H1 (cell line): ENCODE data around the gene TLE2. TPM values are rescaled to one million over a fixed set of nuclear protein-coding genes. Genes with fewer than 3 reads are reported as not detected.
A peak's percentile ranks its signal among the peaks of the same experiment; 100 is the strongest.

Experiments
- CTCF ChIA-PET: fragments of 300-600 bp; sonication (Branson Sonifier 250); formaldehyde crosslinking; loops from one replicate; lab custom pipeline; 2021; ENCODE audit not compliant: partially characterized antibody; lab: Charles Lee
- POLR2A ChIA-PET: fragments of 300-600 bp; sonication (Branson Sonifier 250); formaldehyde crosslinking; loops from one replicate; lab custom pipeline; 2021; ENCODE audit warnings: inconsistent platforms; ENCODE audit not compliant: partially characterized antibody; lab: Charles Lee
- DNase-seq, 2 experiments: peaks; one replicate each; pipeline versions ENCODE4 v3.0.0 to v3.0.0-alpha.2; 2010 to 2022; ENCODE audit warnings: low spot score in 2 of 2, low read depth in 1 of 2, mixed read lengths in 1 of 2
- FAIRE-seq: peaks from 2 replicates; lab custom pipeline; 2011; peaks lifted over from hg19 to GRCh38; lab: Jason Lieb, UNC
- H2AFZ ChIP-seq: 2 replicates; pipeline ENCODE4 v1.8.1; 2012; ENCODE audit warnings: low read length, inconsistent platforms
- H2AK5ac ChIP-seq: 2 replicates; pipeline ENCODE4 v1.6.1; 2013; ENCODE audit warnings: low read depth, low read length
- H2BK120ac ChIP-seq: replicated peaks from 2 replicates; pipeline ENCODE3; 2013; ENCODE audit warnings: low read depth, low read length, inconsistent platforms
- H2BK12ac ChIP-seq: 2 replicates; pipeline ENCODE4 v1.6.1; 2013; ENCODE audit warnings: low read depth, low read length
- H2BK15ac ChIP-seq: 2 replicates; pipeline ENCODE4 v1.6.1; 2013; ENCODE audit warnings: low read length
- H2BK20ac ChIP-seq: 2 replicates; pipeline ENCODE4 v1.6.1; 2013; ENCODE audit warnings: low read length
- H2BK5ac ChIP-seq: 2 replicates; pipeline ENCODE4 v1.6.1; 2013; ENCODE audit warnings: low read depth, low read length
- H3K14ac ChIP-seq: 2 replicates; pipeline ENCODE4 v1.6.1; 2013; ENCODE audit warnings: inconsistent platforms; ENCODE audit not compliant: insufficient read length
- H3K18ac ChIP-seq: 2 replicates; pipeline ENCODE4 v1.6.1; 2013; ENCODE audit warnings: low read length; ENCODE audit errors: extremely low read depth
- H3K23ac ChIP-seq: 2 replicates; pipeline ENCODE4 v1.6.1; 2013; ENCODE audit warnings: inconsistent platforms; ENCODE audit not compliant: insufficient read length
- H3K23me2 ChIP-seq: 2 replicates; pipeline ENCODE4 v1.6.1; 2013; ENCODE audit warnings: low read depth, low read length
- H3K27ac ChIP-seq: 2 replicates; pipeline ENCODE4 v1.6.1; 2011; ENCODE audit warnings: low read depth, low read length, inconsistent platforms
- H3K27me3 ChIP-seq, 4 experiments: replicated peaks in 1 of 4; 1 replicate in 1 of 4; 2 replicates in 3 of 4; pipeline versions ENCODE4 v1.6.1 to v1.8.1; 2011 to 2013; ENCODE audit warnings: low read length in 3 of 4, mild to moderate bottlenecking in 3 of 4, inconsistent platforms in 2 of 4, mixed read lengths in 2 of 4, moderate library complexity in 1 of 4; ENCODE audit not compliant: control insufficient read depth in 3 of 4, insufficient read depth in 3 of 4; ENCODE audit errors: extremely low read depth in 1 of 4
- H3K36me3 ChIP-seq, 4 experiments: 2 replicates each; pipeline versions ENCODE4 v1.6.1 to v1.8.1; 2011 to 2013; ENCODE audit warnings: mild to moderate bottlenecking in 4 of 4, low read length in 3 of 4, moderate library complexity in 2 of 4, control low read depth in 1 of 4, inconsistent platforms in 1 of 4; ENCODE audit not compliant: insufficient read depth in 4 of 4, control insufficient read depth in 2 of 4
- H3K4ac ChIP-seq: replicated peaks from 2 replicates; pipeline ENCODE3; 2013; ENCODE audit warnings: low read length, low read depth, mixed read lengths, inconsistent platforms; ENCODE audit not compliant: insufficient read length
- H3K4me1 ChIP-seq, 4 experiments: replicated peaks in 1 of 4; 1 replicate in 1 of 4; 2 replicates in 3 of 4; pipeline versions ENCODE4 v1.6.1 to v1.8.1; 2011 to 2013; ENCODE audit warnings: low read length in 3 of 4, inconsistent platforms in 2 of 4, mixed read lengths in 1 of 4; ENCODE audit not compliant: insufficient read depth in 4 of 4, control insufficient read depth in 3 of 4
- H3K4me2 ChIP-seq, 2 experiments: 2 replicates each; pipeline versions ENCODE4 v1.6.1 to v1.8.1; 2011 to 2013; ENCODE audit warnings: low read depth in 2 of 2, low read length in 2 of 2, control low read depth in 1 of 2, inconsistent platforms in 1 of 2, mild to moderate bottlenecking in 1 of 2; ENCODE audit not compliant: insufficient read depth in 1 of 2
- H3K4me3 ChIP-seq, 4 experiments: fragments of 200-600, 300-600 bp in 1 of 4; sonication (generic), shearing (Covaris generic), sonication (Bioruptor Twin) in 1 of 4; 2 replicates each; pipeline versions ENCODE4 v1.5.1 to v1.8.1; 2011 to 2016; ENCODE audit warnings: low read length in 4 of 4, low read depth in 3 of 4, control low read depth in 2 of 4, inconsistent platforms in 2 of 4, mild to moderate bottlenecking in 2 of 4, mixed read lengths in 1 of 4, moderate library complexity in 1 of 4; ENCODE audit not compliant: insufficient read depth in 2 of 4; ENCODE audit errors: extremely low read depth in 1 of 4
- H3K56ac ChIP-seq: replicated peaks from 2 replicates; pipeline ENCODE3; 2013; ENCODE audit warnings: low read depth, mild to moderate bottlenecking, mixed read lengths, low read length, inconsistent platforms; ENCODE audit not compliant: insufficient read length
- H3K79me1 ChIP-seq: 2 replicates; pipeline ENCODE4 v1.6.1; 2013; ENCODE audit warnings: low read depth, low read length, control low read depth
- H3K79me2 ChIP-seq, 2 experiments: 2 replicates each; pipeline versions ENCODE4 v1.6.1 to v1.8.1; 2012 to 2013; ENCODE audit warnings: low read length in 2 of 2, mild to moderate bottlenecking in 2 of 2, inconsistent platforms in 1 of 2; ENCODE audit not compliant: insufficient read depth in 2 of 2, control insufficient read depth in 1 of 2
- H3K9ac ChIP-seq, 4 experiments: replicated peaks in 1 of 4; 1 replicate in 1 of 4; 2 replicates in 3 of 4; pipeline versions ENCODE4 v1.6.1 to v1.8.1; 2011 to 2013; ENCODE audit warnings: low read depth in 3 of 4, low read length in 3 of 4, control low read depth in 2 of 4, mild to moderate bottlenecking in 2 of 4, moderate library complexity in 2 of 4, inconsistent platforms in 1 of 4; ENCODE audit errors: extremely low read depth in 1 of 4
- H3K9me3 ChIP-seq, 2 experiments: 2 replicates each; pipeline versions ENCODE4 v1.6.1 to v1.8.1; 2012 to 2013; ENCODE audit warnings: mild to moderate bottlenecking in 2 of 2, moderate library complexity in 2 of 2, control low read depth in 1 of 2, inconsistent platforms in 1 of 2, low read depth in 1 of 2, low read length in 1 of 2, mixed read lengths in 1 of 2; ENCODE audit not compliant: insufficient read depth in 2 of 2
- H4K20me1 ChIP-seq, 2 experiments: replicated peaks in 1 of 2; 2 replicates each; pipeline versions ENCODE3 to v1.8.1; 2011 to 2013; ENCODE audit warnings: inconsistent platforms in 2 of 2, low read length in 2 of 2, mild to moderate bottlenecking in 1 of 2; ENCODE audit not compliant: insufficient read depth in 2 of 2, control insufficient read depth in 1 of 2
- H4K5ac ChIP-seq: 2 replicates; pipeline ENCODE4 v1.6.1; 2013; ENCODE audit warnings: low read length, low read depth, mixed read lengths, inconsistent platforms; ENCODE audit not compliant: insufficient read length
- H4K8ac ChIP-seq: 2 replicates; pipeline ENCODE4 v1.8.0; 2013; ENCODE audit warnings: mild to moderate bottlenecking, moderate library complexity, low read length, inconsistent platforms; ENCODE audit not compliant: insufficient read depth; ENCODE audit errors: extremely low read depth
- H4K91ac ChIP-seq: replicated peaks from 2 replicates; pipeline ENCODE3; 2013; ENCODE audit warnings: low read length, mixed read lengths, inconsistent platforms; ENCODE audit not compliant: insufficient read length
- ASH2L ChIP-seq: fragments of 200-600, 300-600 bp; sonication (generic); IDR thresholded peaks from one replicate; pipeline ENCODE4 v1.7.1; 2017; ENCODE audit warnings: low read length
- CBX5 ChIP-seq: fragments of 300-800, 300-1000 bp; sonication (generic); IDR thresholded peaks from 2 replicates; pipeline ENCODE4 v1.7.1; 2016; ENCODE audit warnings: antibody characterized with exemption, low read length, low read depth
- CEBPB ChIP-seq: IDR thresholded peaks from 2 replicates; pipeline ENCODE4 v1.6.1; 2012; ENCODE audit warnings: low read depth, low read length
- CTBP2 ChIP-seq: IDR thresholded peaks from 2 replicates; pipeline ENCODE4 v1.7.0; 2011; ENCODE audit warnings: borderline replicate concordance, mild to moderate bottlenecking, moderate library complexity, mixed read lengths, low read length; ENCODE audit not compliant: insufficient read depth, insufficient read length
- JUND ChIP-seq: IDR thresholded peaks from 2 replicates; pipeline ENCODE4 v1.6.1; 2011; ENCODE audit warnings: mild to moderate bottlenecking, improper control_type of control experiment, low read length
- TAF1 ChIP-seq: IDR thresholded peaks from 2 replicates; pipeline ENCODE4 v1.6.1; 2011; ENCODE audit warnings: mild to moderate bottlenecking, low read depth, low read length
- TCF12 ChIP-seq: IDR thresholded peaks from 2 replicates; pipeline ENCODE4 v1.6.1; 2011; ENCODE audit warnings: low read depth, mild to moderate bottlenecking, low read length
- WGBS, 2 experiments: shearing (Covaris generic) in 1 of 2; methylation state at CpG; one replicate each; pipeline versions ENCODE4 v1.1.6 to v1.1.7; 2013 to 2015; ENCODE audit warnings: low lambda C conversion rate in 2 of 2, mixed read lengths in 2 of 2, inconsistent platforms in 1 of 2, low coverage in 1 of 2, missing lambda C conversion rate in 1 of 2; ENCODE audit not compliant: insufficient replicate concordance in 2 of 2, insufficient coverage in 1 of 2, insufficient read length in 1 of 2; ENCODE audit errors: extremely low coverage in 1 of 2, missing lambda C conversion rate in 1 of 2; 5-methylcytosine and 5-hydroxymethylcytosine counted together
- polyA plus RNA-seq, 7 experiments: library from polyadenylated mRNA; depleted of rRNA in 3 of 7; stranded (reverse) in 5 of 7; unstranded in 2 of 7; fragments of >200 nt in 5 of 7; fragments of 200-250 nt in 2 of 7; gene quantifications; 1 replicate in 5 of 7; 2 replicates in 1 of 7; 4 replicates in 1 of 7; pipeline versions ENCODE4 v1.2.1 to v1.2.3, GENCODE V29; 2011 to 2013; ENCODE audit warnings: missing spikeins in 2 of 7, mixed read lengths in 2 of 7
- total RNA-seq: library from RNA; stranded (reverse); fragmentation: NEBNext Ultra II Directional; extraction: Animal tissue kit (Norgen Biotek cat#: 25700); gene quantifications from 2 replicates; pipeline ENCODE4 v1.2.1, GENCODE V29; 2021
- TF ChIP-seq, protein P1 (sequence below): IDR thresholded peaks from 2 replicates; pipeline ENCODE4 v1.6.1; 2012; ENCODE audit warnings: inconsistent platforms

The TLE2 gene
- total and polyA plus RNA-seq, 2 of the 8 experiments (the other 6 are each of a cell fraction or from before 2014, with no cell fraction given), result 8.0 to 11.5 TPM

DNA sequence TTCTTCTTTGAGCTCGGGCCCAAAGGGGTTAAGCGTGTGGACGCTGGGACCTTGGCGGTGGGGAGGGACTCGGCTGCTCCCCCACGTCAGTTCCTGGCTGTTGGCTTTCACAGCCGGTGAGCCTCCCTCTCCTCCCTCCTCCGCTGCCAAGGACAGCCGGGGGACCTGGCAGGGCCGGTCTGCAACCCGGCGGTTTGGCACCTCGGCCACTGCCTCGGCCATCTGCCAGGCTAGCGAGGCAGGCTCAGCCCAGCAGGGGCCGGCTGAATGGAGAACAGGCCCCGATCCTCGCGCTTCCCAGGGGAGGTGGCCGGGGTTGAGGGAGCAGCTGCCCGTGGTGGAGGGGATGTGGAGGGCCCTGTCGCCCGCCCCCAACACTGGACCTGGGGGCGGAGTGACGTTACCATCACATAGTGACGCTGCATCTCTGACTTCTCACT, 28.2 kb upstream of the TLE2 start:
- Histone ChIP-seq H2BK120ac (no peak overlapping the region), H4K91ac (no peak overlapping the region), H3K14ac (no peak overlapping the region), H4K5ac (no peak overlapping the region), H3K4me2 (peak overlapping the region; percentile 52 to 57; a peak in 3 of 4 replicates), H3K4ac (no peak overlapping the region), H2AFZ (no peak overlapping the region), H2BK5ac (no peak overlapping the region), H4K8ac (no peak overlapping the region), H3K79me2 (peaks cover 0 to 4% of the 10 kb centered on the region in 2 experiments; a peak in 1 of 4 replicates), H3K23me2 (no peaks in the 10 kb centered on the region; the same call in 1 of the 2 replicates), H3K4me1 (peaks cover 3 to 36% (median 27%) of the 10 kb centered on the region in 4 experiments), H3K4me3 (peak overlapping the region in 1 of 4 experiments; percentile 22; a peak in 2 of 8 replicates), H3K79me1 (peaks cover 2% of the 10 kb centered on the region; the same call in 1 of the 2 replicates), H2BK20ac (no peak overlapping the region), H3K18ac (no peak overlapping the region; the same call in none of the 2 replicates), H2AK5ac (no peak overlapping the region; the same call in 1 of the 2 replicates), H4K20me1 (peaks cover 5 to 18% of the 10 kb centered on the region in 2 experiments), H2BK12ac (0 out of 2 replicates have a peak overlapping the region, but pooled peaks have one; percentile 27), H3K36me3 (peaks cover 0 to 33% (median 7%) of the 10 kb centered on the region in 4 experiments; a peak in 5 of 8 replicates), H3K9ac (peak overlapping the region in 1 of 4 experiments; percentile 24; a peak in 1 of 7 replicates), H3K27ac (no peak overlapping the region), H3K56ac (no peak overlapping the region), H3K27me3 (no peaks in the 10 kb centered on the region; a peak in 1 of 7 replicates), H3K23ac (no peak overlapping the region), H2BK15ac (no peak overlapping the region), H3K9me3 (no peaks in the 10 kb centered on the region)
- WGBS, 2 experiments, result 47% methylated on average over 22 of the region's 26 CpGs; no CpG with 5 or more reads in 1 of the 2 experiments
- peak in 1 of 2 experiments; percentile 64 for DNase-seq
- ChIA-PET CTCF (interaction anchor here (0.6 to 2.6 kb wide), 8 partner anchors 11 to 192 kb away, joined by 3 to 13 read pairs (median 4); no protein-coding TSS in a partner anchor), POLR2A (interaction anchor here (0.6 to 2.7 kb wide), 7 partner anchors 10 to 67 kb away, joined by 3 to 10 read pairs (median 4); no protein-coding TSS in a partner anchor)
- FAIRE-seq, result no peak
- no peak for TF ChIP-seq CTBP2
- TF ChIP-seq CEBPB, result no peak
- TF ChIP-seq, protein P1, sequence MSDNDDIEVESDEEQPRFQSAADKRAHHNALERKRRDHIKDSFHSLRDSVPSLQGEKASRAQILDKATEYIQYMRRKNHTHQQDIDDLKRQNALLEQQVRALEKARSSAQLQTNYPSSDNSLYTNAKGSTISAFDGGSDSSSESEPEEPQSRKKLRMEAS, result 0 out of 2 replicates have a peak, but pooled peaks have one; percentile 12
- TF ChIP-seq CBX5, result no peak
- TF ChIP-seq JUND, result peak; percentile 82
- TF ChIP-seq ASH2L, result no peak
- TF ChIP-seq TAF1, result no peak
- no peak for TF ChIP-seq TCF12
